Measurements from ENCODE around the gene NMUR1. TPM values are rescaled to one million over a fixed set of nuclear protein-coding genes. Genes with fewer than 3 reads are reported as not detected.

The NMUR1 gene
- total and polyA plus RNA-seq, 2 donors (not counting 3 experiments of a cell fraction or from before 2014, with no cell fraction given), result not detected

DNA sequence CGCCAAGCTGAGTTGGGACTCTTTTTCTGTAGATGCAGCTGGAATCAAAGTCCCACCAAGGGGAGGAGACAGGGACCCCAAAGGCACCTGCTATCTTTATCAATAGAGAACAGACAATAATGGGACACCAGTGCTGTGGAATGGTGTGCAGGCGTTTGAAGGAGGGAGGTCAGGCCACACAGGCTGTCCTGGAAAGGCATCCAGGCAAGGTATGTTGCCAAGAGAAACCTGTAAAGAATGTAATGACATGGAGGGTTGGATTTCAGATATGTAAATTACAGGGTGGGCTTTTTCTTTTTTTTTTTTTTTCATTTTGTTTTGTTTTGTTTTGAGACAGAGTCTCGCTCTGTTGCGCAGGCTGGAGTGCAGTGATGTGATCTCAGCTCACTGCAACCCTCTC is 9.7 kb upstream of the NMUR1 start:
- POLR2A ChIA-PET, result no interaction called here
- dilution Hi-C loops (cut with MboI; ENCODE audit: extremely low pct_ligation_motif_present, low sequenced_read_pairs), result no loop called here
- no TSS peak for BruUV-seq (replicated peaks)

More for the DNA sequence above, 9.7 kb upstream of the NMUR1 start:
- FAIRE-seq, result no peak
- H3K4me2 ChIP-seq (ENCODE audit: insufficient read depth, low read length), result no peak overlapping the region
- no peaks in the 10 kb centered on the region for H3K79me2 ChIP-seq (ENCODE audit: control insufficient read depth, insufficient read depth, low read length)
- H2AFZ ChIP-seq (ENCODE audit: low read depth, low read length), result no peak overlapping the region
- no peak for DNase-seq (ENCODE audit: low read depth, low spot score)
- peaks cover 0 to 4% of the 10 kb centered on the region in 2 experiments for H3K27me3 ChIP-seq (ENCODE audit: control insufficient read depth in 2 of 2, insufficient read depth in 2 of 2, low read length in 2 of 2)
- H3K36me3 ChIP-seq (ENCODE audit: control insufficient read depth in 2 of 2, extremely low read depth in 1 of 2, insufficient read depth in 2 of 2, low read length in 2 of 2), result no peaks in the 10 kb centered on the region
- H3K9me1 ChIP-seq (replicated peaks; ENCODE audit: control insufficient read depth, extremely low read depth, insufficient read depth, low read length), result no peaks in the 10 kb centered on the region
- H4K20me1 ChIP-seq (replicated peaks; ENCODE audit: control insufficient read depth, extremely low read depth, insufficient read depth, low read length), result no peaks in the 10 kb centered on the region
- H3K9ac ChIP-seq (replicated peaks; ENCODE audit: extremely low read depth, insufficient read depth, low read length), result no peak overlapping the region
- peaks cover 3% of the 10 kb centered on the region for H3K4me1 ChIP-seq (ENCODE audit: control insufficient read depth, extremely low read depth, insufficient read depth, low read length)
- CTCF ChIA-PET, result interaction anchor here (0.9 to 1.8 kb wide), 6 partner anchors 9 to 23 kb away, joined by 3 to 6 read pairs (median 6); no protein-coding TSS in a partner anchor
- intact Hi-C loops (cut with micrococcal nuclease), result no loop called here
- no peaks in the 10 kb centered on the region for H3K9me3 ChIP-seq (replicated peaks; ENCODE audit: control insufficient read depth, insufficient read depth, low read length)
- no peak overlapping the region for H3K27ac ChIP-seq (ENCODE audit: insufficient read depth, low read depth, low read length)
- no peak for TF ChIP-seq POLR2A (IDR thresholded peaks at IDR 0.05; ENCODE audit: low read depth, low read length)
- TF ChIP-seq MYC (IDR thresholded peaks at IDR 0.05; ENCODE audit: low read depth, low read length), result no peak
- no peak for TF ChIP-seq GATA2 (IDR thresholded peaks at IDR 0.05; ENCODE audit: insufficient read depth, insufficient read length, low read depth, low read length)
- no peak for TF ChIP-seq EZH2 (IDR thresholded peaks at IDR 0.05; ENCODE audit: borderline replicate concordance, low read depth, low read length, severe bottlenecking)
- TF ChIP-seq, protein P1, sequence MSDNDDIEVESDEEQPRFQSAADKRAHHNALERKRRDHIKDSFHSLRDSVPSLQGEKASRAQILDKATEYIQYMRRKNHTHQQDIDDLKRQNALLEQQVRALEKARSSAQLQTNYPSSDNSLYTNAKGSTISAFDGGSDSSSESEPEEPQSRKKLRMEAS (IDR thresholded peaks at IDR 0.05; ENCODE audit: insufficient read depth, insufficient read length), result no peak
- no peak for TF ChIP-seq POLR2AphosphoS5 (IDR thresholded peaks at IDR 0.05; ENCODE audit: insufficient read depth, low read depth, low read length)
- no peak for TF ChIP-seq JUN (IDR thresholded peaks at IDR 0.05; ENCODE audit: borderline replicate concordance, insufficient read depth, insufficient read length, low read depth)
- TF ChIP-seq, protein P2, sequence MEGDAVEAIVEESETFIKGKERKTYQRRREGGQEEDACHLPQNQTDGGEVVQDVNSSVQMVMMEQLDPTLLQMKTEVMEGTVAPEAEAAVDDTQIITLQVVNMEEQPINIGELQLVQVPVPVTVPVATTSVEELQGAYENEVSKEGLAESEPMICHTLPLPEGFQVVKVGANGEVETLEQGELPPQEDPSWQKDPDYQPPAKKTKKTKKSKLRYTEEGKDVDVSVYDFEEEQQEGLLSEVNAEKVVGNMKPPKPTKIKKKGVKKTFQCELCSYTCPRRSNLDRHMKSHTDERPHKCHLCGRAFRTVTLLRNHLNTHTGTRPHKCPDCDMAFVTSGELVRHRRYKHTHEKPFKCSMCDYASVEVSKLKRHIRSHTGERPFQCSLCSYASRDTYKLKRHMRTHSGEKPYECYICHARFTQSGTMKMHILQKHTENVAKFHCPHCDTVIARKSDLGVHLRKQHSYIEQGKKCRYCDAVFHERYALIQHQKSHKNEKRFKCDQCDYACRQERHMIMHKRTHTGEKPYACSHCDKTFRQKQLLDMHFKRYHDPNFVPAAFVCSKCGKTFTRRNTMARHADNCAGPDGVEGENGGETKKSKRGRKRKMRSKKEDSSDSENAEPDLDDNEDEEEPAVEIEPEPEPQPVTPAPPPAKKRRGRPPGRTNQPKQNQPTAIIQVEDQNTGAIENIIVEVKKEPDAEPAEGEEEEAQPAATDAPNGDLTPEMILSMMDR (IDR thresholded peaks at IDR 0.05; ENCODE audit: extremely low read depth in 1 of 2, insufficient read depth in 1 of 2, low read depth in 1 of 2, low read length in 2 of 2), result no peak
- no peak for TF ChIP-seq FOS (IDR thresholded peaks at IDR 0.05; ENCODE audit: borderline replicate concordance, insufficient read depth, low read length)
- no peak overlapping the region for H3K4me3 ChIP-seq (replicated peaks in 1 of 3; ENCODE audit: insufficient read depth in 1 of 3, low read depth in 1 of 3, low read length in 3 of 3)
